C4-2B (cell line): Measurements from ENCODE around the gene SUMO3.

ENCODE experiments used
- ZFX ChIP-seq: fragments of 450-650 bp; IDR thresholded peaks from 2 replicates; pipeline ENCODE4 v1.6.1; 2017
- TF ChIP-seq, protein P1 (sequence below): fragments of 450-650 bp; conservative IDR thresholded peaks from 2 replicates; pipeline ENCODE4 v1.5.1; 2017; ENCODE audit warnings: mild to moderate bottlenecking

DNA sequence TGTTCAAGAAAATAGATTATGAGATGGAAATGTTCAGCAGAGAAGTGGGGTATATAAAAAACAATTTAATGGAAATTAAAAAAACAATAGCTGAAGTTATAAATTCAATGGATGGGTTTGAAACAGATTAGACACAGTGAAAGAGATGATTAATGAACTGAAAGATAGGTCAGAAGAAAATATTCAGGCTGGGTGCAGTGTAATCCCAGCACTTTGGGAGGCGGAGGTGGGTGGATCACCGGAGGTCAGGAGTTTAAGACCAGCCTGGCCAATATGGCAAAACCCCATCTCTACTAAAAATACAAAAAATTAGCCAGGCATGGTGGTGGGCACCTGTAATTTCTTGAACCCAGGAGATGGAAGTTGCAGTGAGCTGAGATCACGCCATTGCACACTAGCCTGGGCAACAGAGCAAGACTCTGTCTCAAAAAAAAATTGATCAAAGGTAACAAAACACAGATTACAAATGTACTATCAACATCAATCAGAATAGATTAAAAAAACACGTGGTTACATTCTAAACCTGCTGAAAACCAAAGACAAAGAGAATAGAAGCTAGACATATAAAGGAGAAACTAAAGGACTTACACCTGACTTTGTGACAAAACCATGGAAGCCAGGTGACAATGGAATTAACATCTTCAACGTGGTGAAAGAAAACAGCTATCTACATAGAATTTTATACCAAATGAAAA lies 4.8 kb upstream of the SUMO3 start:
- TF ChIP-seq, protein P1, sequence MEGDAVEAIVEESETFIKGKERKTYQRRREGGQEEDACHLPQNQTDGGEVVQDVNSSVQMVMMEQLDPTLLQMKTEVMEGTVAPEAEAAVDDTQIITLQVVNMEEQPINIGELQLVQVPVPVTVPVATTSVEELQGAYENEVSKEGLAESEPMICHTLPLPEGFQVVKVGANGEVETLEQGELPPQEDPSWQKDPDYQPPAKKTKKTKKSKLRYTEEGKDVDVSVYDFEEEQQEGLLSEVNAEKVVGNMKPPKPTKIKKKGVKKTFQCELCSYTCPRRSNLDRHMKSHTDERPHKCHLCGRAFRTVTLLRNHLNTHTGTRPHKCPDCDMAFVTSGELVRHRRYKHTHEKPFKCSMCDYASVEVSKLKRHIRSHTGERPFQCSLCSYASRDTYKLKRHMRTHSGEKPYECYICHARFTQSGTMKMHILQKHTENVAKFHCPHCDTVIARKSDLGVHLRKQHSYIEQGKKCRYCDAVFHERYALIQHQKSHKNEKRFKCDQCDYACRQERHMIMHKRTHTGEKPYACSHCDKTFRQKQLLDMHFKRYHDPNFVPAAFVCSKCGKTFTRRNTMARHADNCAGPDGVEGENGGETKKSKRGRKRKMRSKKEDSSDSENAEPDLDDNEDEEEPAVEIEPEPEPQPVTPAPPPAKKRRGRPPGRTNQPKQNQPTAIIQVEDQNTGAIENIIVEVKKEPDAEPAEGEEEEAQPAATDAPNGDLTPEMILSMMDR: no peak
- no peak for TF ChIP-seq ZFX
